Inflammatory macrophage (primary cell): ENCODE data around the gene GPRC5B.

Experiments
- DNase-seq, 2 donors: peaks; one replicate each; pipeline ENCODE4 v3.0.0-alpha.2; 2020 to 2022
- total RNA-seq, 18 experiments: gene quantifications; one replicate each; lab custom pipeline; 2026; ENCODE audit warnings: mixed read lengths in 6 of 18, inconsistent platforms in 2 of 18; lab: John Stamatoyannopoulos, UW

Gene GPRC5B, protein sequence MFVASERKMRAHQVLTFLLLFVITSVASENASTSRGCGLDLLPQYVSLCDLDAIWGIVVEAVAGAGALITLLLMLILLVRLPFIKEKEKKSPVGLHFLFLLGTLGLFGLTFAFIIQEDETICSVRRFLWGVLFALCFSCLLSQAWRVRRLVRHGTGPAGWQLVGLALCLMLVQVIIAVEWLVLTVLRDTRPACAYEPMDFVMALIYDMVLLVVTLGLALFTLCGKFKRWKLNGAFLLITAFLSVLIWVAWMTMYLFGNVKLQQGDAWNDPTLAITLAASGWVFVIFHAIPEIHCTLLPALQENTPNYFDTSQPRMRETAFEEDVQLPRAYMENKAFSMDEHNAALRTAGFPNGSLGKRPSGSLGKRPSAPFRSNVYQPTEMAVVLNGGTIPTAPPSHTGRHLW
- total RNA-seq: 0.10 to 2.8 (median 0.58) reads per million in 18 experiments

- DNase-seq: no peak
These were observed at the start of gene GPRC5B for GRCh38 chr16:19884611-19885450. Gene GPRC5B (minus strand): TSS chr16:19884848. CDS start chr16:19872845, 12,003 bp downstream.

- DNase-seq: no peak
These were observed 49.1 kb upstream of the GPRC5B start for GRCh38 chr16:19933740-19934139.

DNA sequence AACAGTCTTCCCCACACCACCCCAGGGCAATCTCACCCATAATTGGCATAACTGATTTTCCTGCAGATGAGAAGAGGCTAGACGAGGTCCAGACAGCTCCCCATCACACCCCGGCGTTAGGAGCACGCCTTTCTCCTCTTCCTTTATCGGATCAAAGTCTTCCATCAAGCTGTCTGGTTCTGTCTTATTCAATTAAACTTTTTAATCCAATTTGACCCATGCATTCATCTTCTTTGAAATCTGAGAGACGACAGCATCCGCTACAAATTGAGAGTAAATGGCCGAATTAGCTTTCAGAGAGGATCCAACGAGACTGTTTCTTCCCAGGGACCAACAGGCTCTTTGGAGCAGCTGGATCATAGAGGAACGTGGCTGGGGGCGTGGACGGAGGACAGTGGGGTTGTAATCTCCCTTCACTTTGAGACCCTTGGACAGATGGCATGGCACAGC is 44.4 kb upstream of the GPRC5B start:
- no peak for DNase-seq

DNA sequence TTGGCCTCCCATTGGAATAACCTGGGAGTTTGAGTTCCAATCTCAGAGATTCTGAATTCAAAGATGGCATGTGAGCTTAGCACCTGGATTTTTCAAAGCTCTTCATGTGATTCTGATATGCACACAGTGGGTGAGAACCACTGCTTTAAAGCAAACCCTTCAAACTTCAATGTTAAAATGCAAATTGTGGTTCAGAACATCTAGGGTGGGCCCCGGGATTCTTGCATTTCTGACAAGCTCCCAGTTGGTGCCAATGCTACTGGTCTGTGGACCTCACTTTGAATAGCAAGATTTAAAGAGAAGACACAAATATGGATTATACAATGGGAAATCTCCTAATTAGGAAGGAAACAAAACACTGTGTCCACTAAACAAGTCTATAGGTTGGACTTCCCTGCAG is 43.8 kb upstream of the GPRC5B start:
- DNase-seq: no peak

- no peak for DNase-seq
These were observed 42.1 kb upstream of the GPRC5B start for GRCh38 chr16:19926449-19927390.

- no peak for DNase-seq
These were observed 38.7 kb upstream of the GPRC5B start for GRCh38 chr16:19923396-19923795.

GRCh38 chr16:19919142-19919541 is 34.5 kb upstream of the GPRC5B start:
- no peak for DNase-seq

GRCh38 chr16:19916064-19916463 is 31.4 kb upstream of the GPRC5B start:
- no peak for DNase-seq

DNA sequence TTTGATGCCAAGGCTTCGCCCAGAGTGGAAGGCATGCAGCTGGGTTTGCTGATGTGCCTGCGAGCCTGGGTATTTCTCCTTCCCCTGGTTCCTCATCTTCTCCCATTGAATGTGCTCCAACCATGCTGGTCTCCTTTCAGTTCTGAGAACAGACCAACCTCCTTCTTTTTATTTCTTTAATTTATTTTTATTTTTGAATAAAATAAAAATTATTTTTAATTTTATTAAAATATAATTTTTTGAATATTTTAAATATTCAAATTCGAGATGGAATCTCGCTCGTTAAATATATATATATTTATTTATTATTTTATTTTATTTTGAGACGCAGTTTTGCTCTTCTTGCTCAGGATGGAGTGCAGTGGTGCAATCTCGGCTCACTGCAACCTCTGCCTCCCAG is 30.2 kb upstream of the GPRC5B start:
- DNase-seq: no peak

GRCh38 chr16:19913340-19913645 is 28.6 kb upstream of the GPRC5B start:
- DNase-seq: peak in 1 of 2 donors; percentile 3

DNA sequence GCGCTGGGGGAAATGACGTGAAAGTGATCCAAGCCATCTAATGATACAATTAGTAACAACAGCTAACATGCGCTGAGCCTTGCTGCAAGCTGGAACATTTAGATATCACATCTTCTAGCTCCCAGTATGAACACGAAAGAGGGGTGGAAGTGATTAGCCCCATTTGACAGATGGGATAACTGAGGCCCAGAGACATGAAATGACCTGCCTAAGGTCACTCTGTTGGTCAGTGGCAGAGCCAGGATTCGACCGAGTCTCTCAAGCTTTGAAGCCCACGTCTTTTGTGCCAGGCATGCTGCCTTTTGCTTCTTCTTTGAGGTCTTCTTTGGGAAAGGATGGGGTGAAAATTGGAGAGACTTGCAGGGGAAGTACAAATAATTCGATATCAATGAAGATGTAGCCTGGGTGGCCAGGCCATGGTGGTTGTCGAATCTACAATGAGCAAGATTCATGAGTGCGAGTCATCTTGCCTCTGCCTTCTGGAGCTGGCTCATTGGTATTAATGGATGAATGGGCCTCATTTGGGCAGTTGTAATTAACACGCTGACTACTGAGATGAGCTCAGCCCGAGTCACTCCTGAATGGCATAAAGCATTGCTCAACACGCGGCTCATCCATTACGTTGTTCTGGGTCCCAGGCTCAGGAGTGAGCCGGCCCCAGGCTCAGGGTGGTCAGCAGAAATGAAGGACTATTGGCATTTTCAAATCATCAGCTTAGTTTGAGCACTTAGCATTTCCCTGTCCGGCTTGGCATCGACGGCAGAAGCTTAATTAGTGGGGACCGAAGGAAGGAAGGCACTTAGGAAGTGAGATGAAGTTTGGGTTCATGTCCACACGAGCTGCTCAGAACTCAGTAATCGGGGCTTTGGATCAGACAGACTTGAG is 28.0 kb upstream of the GPRC5B start:
- peak in 1 of 2 donors; percentile 29 for DNase-seq

GRCh38 chr16:19911747-19912454 is 27.3 kb upstream of the GPRC5B start:
- peak; percentile 46 to 74 for DNase-seq

GRCh38 chr16:19911204-19911603 is 26.6 kb upstream of the GPRC5B start:
- DNase-seq: no peak

GRCh38 chr16:19909750-19910322 is 25.2 kb upstream of the GPRC5B start:
- no peak for DNase-seq

DNA sequence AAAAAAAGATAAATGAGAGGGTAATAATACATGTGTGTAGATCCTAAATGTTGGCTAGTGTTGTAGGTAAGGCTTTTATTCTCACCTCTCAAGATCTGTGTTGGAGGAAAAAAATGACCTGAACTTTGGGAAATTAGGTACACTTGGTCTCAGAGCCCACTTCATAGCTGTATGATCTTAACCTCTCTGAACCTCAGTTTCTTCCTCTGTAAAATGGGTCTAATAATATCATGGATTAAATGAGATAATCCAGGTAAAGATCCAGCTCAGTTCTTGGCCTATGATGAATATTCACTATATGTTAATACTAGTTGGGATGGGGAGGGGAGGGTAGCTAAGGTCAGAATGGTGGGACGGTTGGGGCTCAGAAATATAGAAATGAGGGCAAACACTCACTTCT is 24.3 kb upstream of the GPRC5B start:
- DNase-seq: no peak

- DNase-seq: peak; percentile 68 to 75
These were observed 22.7 kb upstream of the GPRC5B start for GRCh38 chr16:19907161-19907992.

- DNase-seq: no peak
These were observed 16.5 kb upstream of the GPRC5B start for GRCh38 chr16:19901164-19901563.

DNA sequence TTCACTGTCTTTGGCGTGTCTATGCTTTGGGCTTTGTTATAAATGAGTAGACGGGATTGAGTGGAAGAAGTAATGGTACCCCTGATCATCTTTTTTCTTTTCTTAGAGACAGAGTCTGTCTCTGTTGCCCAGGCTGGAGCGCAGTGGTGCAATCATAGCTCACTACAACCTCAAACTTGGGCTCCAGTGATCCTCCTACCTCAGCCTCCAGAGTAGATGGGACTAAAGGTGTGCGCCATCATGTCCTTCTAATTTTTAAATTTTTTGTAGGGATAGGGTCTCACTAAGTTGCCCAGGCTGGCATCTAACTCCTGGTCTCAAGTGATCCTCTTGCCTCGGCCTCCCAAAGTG is 14.9 kb upstream of the GPRC5B start:
- DNase-seq: no peak

GRCh38 chr16:19898924-19899604 is 14.4 kb upstream of the GPRC5B start:
- DNase-seq: peak; percentile 56 to 61
